ENCODE measurements around the gene TOR1B.

Gene TOR1B

DNA sequence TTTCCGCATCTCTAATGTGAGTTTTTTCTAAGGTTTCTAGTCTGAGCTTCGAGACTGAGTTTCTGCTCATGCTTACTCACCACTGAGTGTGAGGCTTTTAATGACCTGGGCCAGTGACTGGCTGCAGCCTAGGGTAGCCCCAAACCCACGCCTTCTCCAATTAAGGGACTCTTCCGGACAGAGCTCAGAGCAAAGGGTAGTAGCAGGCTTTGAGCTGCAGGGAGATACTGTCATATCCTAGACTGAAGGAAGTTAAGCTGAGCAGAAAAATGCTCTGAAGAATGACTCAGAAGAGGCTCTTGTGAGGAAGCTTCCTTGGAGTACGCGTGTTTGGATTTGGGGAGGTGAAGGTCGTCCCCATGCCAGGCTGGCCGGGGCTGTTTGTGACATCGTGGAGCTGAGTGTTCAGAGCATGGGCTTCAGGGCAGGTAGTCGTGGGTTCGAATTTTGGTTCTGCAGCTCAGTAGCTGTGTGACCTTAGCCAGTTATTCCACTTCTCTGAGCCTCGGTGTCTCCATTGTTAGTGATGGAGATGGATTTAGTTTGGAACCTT is 35.8 kb downstream of the TOR1B start:
- H3K27ac ChIP-seq (ENCODE audit: low read depth, low read length) = no peak overlapping the region
- no peaks in the 10 kb centered on the region for H3K9me3 ChIP-seq (ENCODE audit: control insufficient read depth in 1 of 2, low read length in 2 of 2)
- no peak overlapping the region for H3K4me3 ChIP-seq (ENCODE audit: low read depth in 1 of 2, low read length in 2 of 2)
- peaks cover 13 to 29% of the 10 kb centered on the region in 2 donors for H3K4me1 ChIP-seq (ENCODE audit: control insufficient read depth in 1 of 2, insufficient read depth in 2 of 2, low read length in 2 of 2)
- no peak overlapping the region for H3K9ac ChIP-seq (ENCODE audit: low read depth in 1 of 2, low read length in 2 of 2)
- H3K27me3 ChIP-seq (ENCODE audit: control insufficient read depth in 1 of 2, insufficient read depth in 2 of 2, low read length in 2 of 2) = no peaks in the 10 kb centered on the region
- H3K36me3 ChIP-seq (ENCODE audit: control insufficient read depth in 1 of 2, insufficient read depth in 2 of 2, low read length in 2 of 2) = no peaks in the 10 kb centered on the region

DNA sequence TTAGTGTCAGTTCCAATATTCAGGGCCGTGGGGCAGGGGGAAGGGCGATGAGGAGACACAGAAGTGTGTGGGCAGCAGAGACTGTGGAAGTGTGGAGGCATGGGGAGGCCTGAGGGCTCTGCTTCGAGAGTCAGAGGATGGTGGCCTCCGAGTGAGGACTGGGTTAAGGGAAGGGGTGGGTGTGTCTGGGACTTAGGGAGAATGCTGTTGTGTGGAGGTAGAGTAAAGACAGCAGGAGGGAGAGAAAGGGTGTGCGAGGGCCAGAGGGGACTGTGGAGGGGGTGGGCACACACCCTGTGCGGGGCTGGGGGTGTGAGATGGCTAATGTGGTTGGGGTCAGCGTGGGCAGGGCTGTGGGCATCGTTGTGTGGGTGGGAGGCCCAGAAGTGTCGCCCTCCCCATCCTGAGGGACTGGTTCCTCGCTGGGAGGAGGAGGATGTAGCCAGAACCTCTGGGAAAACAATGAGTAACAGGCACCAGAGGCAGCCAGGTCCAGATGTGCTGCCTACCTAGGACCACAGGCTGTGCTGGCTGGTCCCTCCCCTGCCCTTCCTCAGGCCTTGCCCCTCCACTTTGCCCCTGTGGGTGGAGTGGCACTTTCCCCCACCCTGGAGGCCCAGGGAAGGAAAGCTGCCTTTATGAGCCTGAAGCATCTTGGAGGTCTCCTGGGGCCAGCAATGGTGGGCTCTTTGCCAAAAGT is 36.5 kb downstream of the TOR1B start:
- Histone ChIP-seq H3K27ac (ENCODE audit: low read depth, low read length) (no peak overlapping the region), H3K9ac (ENCODE audit: low read depth in 1 of 2, low read length in 2 of 2) (no peak overlapping the region), H3K4me3 (ENCODE audit: low read depth in 1 of 2, low read length in 2 of 2) (no peak overlapping the region), H3K4me1 (ENCODE audit: control insufficient read depth in 1 of 2, insufficient read depth in 2 of 2, low read length in 2 of 2) (peaks cover 10 to 22% of the 10 kb centered on the region in 2 donors), H3K9me3 (ENCODE audit: control insufficient read depth in 1 of 2, low read length in 2 of 2) (no peaks in the 10 kb centered on the region), H3K27me3 (ENCODE audit: control insufficient read depth in 1 of 2, insufficient read depth in 2 of 2, low read length in 2 of 2) (no peaks in the 10 kb centered on the region), H3K36me3 (ENCODE audit: control insufficient read depth in 1 of 2, insufficient read depth in 2 of 2, low read length in 2 of 2) (no peaks in the 10 kb centered on the region)

DNA sequence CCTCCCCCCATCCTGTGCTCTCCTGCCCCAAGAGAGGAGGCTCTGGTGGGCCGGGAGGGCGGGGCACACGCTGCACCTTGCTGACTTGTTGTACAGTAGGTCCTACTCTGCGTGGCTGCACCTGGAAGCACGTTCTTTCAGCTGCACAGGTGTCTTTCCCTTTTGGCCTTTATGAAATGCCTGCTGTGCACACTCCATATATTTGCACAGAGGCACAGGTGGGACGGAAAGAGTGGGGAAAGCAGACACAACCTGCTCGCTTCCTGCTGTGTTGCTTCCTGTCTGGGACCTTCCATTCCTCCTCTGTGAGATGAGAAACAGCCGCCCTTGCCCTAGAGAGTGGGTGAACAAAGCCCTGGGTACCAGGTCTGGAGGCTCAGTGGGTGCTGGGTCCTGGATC is 37.0 kb downstream of the TOR1B start:
- H3K36me3 ChIP-seq (ENCODE audit: control insufficient read depth in 1 of 2, insufficient read depth in 2 of 2, low read length in 2 of 2) = no peaks in the 10 kb centered on the region
- no peak overlapping the region for H3K27ac ChIP-seq (ENCODE audit: low read depth, low read length)
- no peak overlapping the region for H3K9ac ChIP-seq (ENCODE audit: low read depth in 1 of 2, low read length in 2 of 2)

DNA sequence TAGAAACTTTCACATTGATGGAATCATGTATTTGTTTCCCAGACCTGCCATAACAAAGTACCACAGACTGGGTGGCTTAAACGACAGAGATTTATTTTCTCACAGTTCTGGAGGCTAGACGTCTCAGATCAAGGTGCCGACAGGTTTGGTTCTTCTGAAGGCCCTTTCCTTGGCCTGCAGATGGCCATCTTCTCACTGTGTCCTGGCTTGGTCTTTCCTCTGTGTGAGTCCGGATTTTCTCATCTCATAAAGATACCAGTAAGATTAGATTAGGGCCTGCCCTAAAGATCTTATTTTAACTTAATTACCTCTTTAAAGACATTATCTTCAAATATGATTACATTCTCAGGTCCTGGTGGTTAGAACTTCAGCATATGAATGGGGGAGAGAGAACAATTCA is 38.1 kb downstream of the TOR1B start:
- H3K9me3 ChIP-seq (ENCODE audit: control insufficient read depth in 1 of 2, low read length in 2 of 2) = no peaks in the 10 kb centered on the region
- H3K27ac ChIP-seq (ENCODE audit: low read depth, low read length) = no peak overlapping the region
- no peak overlapping the region for H3K4me3 ChIP-seq (ENCODE audit: low read depth in 1 of 2, low read length in 2 of 2)
- no peaks in the 10 kb centered on the region for H3K36me3 ChIP-seq (ENCODE audit: control insufficient read depth in 1 of 2, insufficient read depth in 2 of 2, low read length in 2 of 2)
- H3K4me1 ChIP-seq (ENCODE audit: control insufficient read depth in 1 of 2, insufficient read depth in 2 of 2, low read length in 2 of 2) = peaks cover 9 to 15% of the 10 kb centered on the region in 2 donors
- no peak overlapping the region for H3K9ac ChIP-seq (ENCODE audit: low read depth in 1 of 2, low read length in 2 of 2)
- no peaks in the 10 kb centered on the region for H3K27me3 ChIP-seq (ENCODE audit: control insufficient read depth in 1 of 2, insufficient read depth in 2 of 2, low read length in 2 of 2)

More for the DNA sequence above, 37.0 kb downstream of the TOR1B start:
- Histone ChIP-seq H3K9me3 (ENCODE audit: control insufficient read depth in 1 of 2, low read length in 2 of 2) (no peaks in the 10 kb centered on the region), H3K27me3 (ENCODE audit: control insufficient read depth in 1 of 2, insufficient read depth in 2 of 2, low read length in 2 of 2) (no peaks in the 10 kb centered on the region), H3K4me1 (ENCODE audit: control insufficient read depth in 1 of 2, insufficient read depth in 2 of 2, low read length in 2 of 2) (peaks cover 10 to 19% of the 10 kb centered on the region in 2 donors), H3K4me3 (ENCODE audit: low read depth in 1 of 2, low read length in 2 of 2) (no peak overlapping the region)

DNA sequence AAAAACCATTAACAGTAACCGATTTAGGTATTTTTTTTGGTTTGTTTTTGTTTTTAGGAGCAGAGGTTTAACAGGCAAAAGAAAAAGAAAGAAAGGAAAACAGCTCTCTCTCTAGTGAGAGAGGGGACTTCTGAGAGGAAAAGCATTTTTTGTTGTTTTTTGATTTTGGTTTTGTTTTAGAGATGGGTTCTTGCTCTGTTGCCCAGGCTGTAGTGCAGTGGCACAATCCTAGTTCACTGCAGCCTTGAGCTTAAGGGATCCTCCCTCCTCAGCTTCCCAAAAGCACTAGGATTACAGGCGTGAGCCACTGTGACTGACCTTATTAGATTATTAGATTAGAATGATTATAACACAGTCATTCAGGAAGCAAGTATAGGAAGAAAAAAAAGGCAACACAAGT is 42.4 kb downstream of the TOR1B start:
- Histone ChIP-seq H3K4me3 (ENCODE audit: low read depth in 1 of 2, low read length in 2 of 2) (no peak overlapping the region), H3K27ac (ENCODE audit: low read depth, low read length) (no peak overlapping the region), H3K36me3 (ENCODE audit: control insufficient read depth in 1 of 2, insufficient read depth in 2 of 2, low read length in 2 of 2) (peaks cover 0 to 3% of the 10 kb centered on the region in 2 donors), H3K9ac (ENCODE audit: low read depth in 1 of 2, low read length in 2 of 2) (no peak overlapping the region), H3K9me3 (ENCODE audit: control insufficient read depth in 1 of 2, low read length in 2 of 2) (no peaks in the 10 kb centered on the region), H3K4me1 (ENCODE audit: control insufficient read depth in 1 of 2, insufficient read depth in 2 of 2, low read length in 2 of 2) (no peaks in the 10 kb centered on the region), H3K27me3 (ENCODE audit: control insufficient read depth in 1 of 2, insufficient read depth in 2 of 2, low read length in 2 of 2) (no peaks in the 10 kb centered on the region)

DNA sequence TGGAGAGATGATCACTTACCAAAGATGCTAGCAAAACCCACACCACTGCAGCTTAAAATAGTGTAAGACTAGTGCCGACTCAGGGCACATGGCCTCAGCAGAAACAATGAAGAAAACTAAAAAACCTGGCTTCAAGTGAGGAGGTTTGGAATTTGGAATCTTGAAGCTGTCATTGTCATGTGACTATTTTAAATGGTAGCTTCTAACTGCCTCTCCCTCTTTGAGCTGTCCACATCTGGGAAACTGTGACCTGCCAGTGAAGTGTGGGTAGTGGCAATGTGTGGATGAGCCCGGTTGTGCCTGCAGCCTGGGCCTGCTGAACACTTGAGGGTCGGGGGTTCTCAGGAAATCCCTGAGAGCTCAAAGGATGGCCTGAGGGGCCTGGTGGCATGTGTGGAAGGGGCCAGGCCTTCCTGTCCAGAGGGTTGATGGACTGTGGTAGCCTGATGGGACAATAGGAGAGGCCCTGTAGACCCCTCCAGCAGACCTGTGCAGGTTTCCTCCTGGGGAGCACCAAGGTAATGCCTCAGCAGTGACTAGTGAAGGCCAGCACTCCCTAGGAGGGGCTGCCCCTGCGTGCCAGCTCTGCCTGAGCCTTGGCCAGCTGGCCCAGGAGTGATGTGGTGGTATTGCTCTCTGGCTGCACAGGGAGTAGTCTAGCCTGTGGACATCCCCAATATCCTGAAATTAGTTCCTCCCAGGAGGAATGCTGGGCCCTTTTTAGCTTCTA is 45.9 kb downstream of the TOR1B start:
- Histone ChIP-seq H3K27ac (ENCODE audit: low read depth, low read length) (no peak overlapping the region), H3K27me3 (ENCODE audit: control insufficient read depth in 1 of 2, insufficient read depth in 2 of 2, low read length in 2 of 2) (no peaks in the 10 kb centered on the region), H3K4me3 (ENCODE audit: low read depth in 1 of 2, low read length in 2 of 2) (no peak overlapping the region), H3K9ac (ENCODE audit: low read depth in 1 of 2, low read length in 2 of 2) (no peak overlapping the region), H3K9me3 (ENCODE audit: control insufficient read depth in 1 of 2, low read length in 2 of 2) (no peaks in the 10 kb centered on the region), H3K4me1 (ENCODE audit: control insufficient read depth in 1 of 2, insufficient read depth in 2 of 2, low read length in 2 of 2) (no peaks in the 10 kb centered on the region), H3K36me3 (ENCODE audit: control insufficient read depth in 1 of 2, insufficient read depth in 2 of 2, low read length in 2 of 2) (peaks cover 11 to 34% of the 10 kb centered on the region in 2 donors)

DNA sequence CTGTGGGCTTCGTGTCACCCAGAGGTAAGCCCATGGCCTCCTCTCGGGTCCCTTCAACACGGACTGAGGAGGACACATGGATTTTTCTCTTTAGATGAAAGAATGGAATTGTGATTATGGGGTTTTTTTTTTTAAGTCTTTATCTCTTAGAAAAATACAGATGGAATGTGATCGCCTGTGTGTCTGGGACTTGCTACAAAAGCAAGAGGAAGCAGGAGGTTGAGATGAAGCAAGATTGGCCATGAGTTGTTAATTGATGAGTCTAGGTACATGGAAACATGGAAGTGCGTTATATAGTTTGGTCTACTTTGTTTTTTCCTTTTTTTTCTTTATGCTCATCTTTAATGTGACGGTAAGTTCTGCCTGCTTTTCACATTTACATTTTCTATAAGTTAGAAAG is 46.9 kb downstream of the TOR1B start:
- H3K27me3 ChIP-seq (ENCODE audit: control insufficient read depth in 1 of 2, insufficient read depth in 2 of 2, low read length in 2 of 2) = no peaks in the 10 kb centered on the region
- H3K9ac ChIP-seq (ENCODE audit: low read depth in 1 of 2, low read length in 2 of 2) = no peak overlapping the region
- no peaks in the 10 kb centered on the region for H3K4me1 ChIP-seq (ENCODE audit: control insufficient read depth in 1 of 2, insufficient read depth in 2 of 2, low read length in 2 of 2)
- H3K9me3 ChIP-seq (ENCODE audit: control insufficient read depth in 1 of 2, low read length in 2 of 2) = no peaks in the 10 kb centered on the region
- peaks cover 11 to 44% of the 10 kb centered on the region in 2 donors for H3K36me3 ChIP-seq (ENCODE audit: control insufficient read depth in 1 of 2, insufficient read depth in 2 of 2, low read length in 2 of 2)
- H3K4me3 ChIP-seq (ENCODE audit: low read depth in 1 of 2, low read length in 2 of 2) = no peak overlapping the region
- no peak overlapping the region for H3K27ac ChIP-seq (ENCODE audit: low read depth, low read length)

DNA sequence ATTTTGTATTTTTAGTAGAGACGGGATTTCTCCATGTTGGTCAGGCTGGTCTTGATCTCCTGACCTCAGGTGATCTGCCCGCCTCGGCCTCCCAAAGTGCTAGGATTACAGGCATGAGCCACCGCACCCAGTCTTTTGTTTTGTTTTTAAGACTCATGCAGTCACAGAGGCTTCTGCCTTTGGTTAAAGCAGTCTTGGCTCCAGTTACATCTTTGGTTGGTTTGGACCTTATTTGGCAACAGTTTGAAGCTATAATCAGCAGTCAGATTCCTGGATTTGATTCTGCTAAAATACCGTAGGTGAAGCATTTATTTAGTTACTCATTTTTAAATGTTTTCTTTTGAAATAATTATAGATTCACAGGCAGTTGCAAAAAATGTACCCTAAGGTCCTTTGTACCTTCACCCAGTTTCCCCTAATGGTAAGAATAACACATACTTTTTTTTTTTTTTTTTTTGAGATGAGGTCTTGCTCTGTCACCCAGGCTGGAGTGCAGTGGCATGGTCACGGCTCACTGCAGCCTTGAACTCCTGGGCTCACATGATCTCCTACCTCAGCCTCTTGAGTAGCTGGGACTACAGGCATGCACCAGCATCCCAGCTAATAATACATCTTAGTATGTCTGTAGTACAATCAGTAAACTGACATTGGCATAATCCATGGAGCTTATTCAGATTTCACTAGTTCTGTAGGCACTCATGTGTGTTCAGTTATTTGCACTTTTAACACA is 48.0 kb downstream of the TOR1B start:
- Histone ChIP-seq H3K4me3 (ENCODE audit: low read depth in 1 of 2, low read length in 2 of 2) (no peak overlapping the region), H3K4me1 (ENCODE audit: control insufficient read depth in 1 of 2, insufficient read depth in 2 of 2, low read length in 2 of 2) (no peaks in the 10 kb centered on the region), H3K9me3 (ENCODE audit: control insufficient read depth in 1 of 2, low read length in 2 of 2) (no peaks in the 10 kb centered on the region), H3K27me3 (ENCODE audit: control insufficient read depth in 1 of 2, insufficient read depth in 2 of 2, low read length in 2 of 2) (no peaks in the 10 kb centered on the region), H3K27ac (ENCODE audit: low read depth, low read length) (no peak overlapping the region), H3K36me3 (ENCODE audit: control insufficient read depth in 1 of 2, insufficient read depth in 2 of 2, low read length in 2 of 2) (peaks cover 11 to 52% of the 10 kb centered on the region in 2 donors), H3K9ac (ENCODE audit: low read depth in 1 of 2, low read length in 2 of 2) (no peak overlapping the region)

DNA sequence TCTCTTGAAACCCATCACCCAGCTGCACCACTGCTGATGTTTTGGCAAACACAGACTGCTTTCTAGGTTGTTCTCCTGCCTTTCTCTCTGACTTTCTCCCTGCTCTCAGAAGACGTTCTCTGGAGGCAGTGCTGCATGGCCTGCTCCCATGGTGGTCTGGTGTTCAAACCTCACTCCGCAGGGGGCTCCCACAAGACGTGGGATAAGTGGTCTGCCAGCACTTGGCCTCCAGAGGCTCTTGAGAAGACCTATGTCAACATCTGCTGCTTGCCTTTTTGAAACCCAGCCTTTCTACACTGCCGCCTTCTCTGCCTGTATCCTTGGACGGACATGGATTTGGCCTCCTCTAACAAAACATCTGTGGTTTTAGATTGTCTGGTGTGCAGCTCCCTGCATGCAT is 48.8 kb downstream of the TOR1B start:
- no peak overlapping the region for H3K9ac ChIP-seq (ENCODE audit: low read depth in 1 of 2, low read length in 2 of 2)
- peaks cover 11 to 60% of the 10 kb centered on the region in 2 donors for H3K36me3 ChIP-seq (ENCODE audit: control insufficient read depth in 1 of 2, insufficient read depth in 2 of 2, low read length in 2 of 2)
- no peaks in the 10 kb centered on the region for H3K9me3 ChIP-seq (ENCODE audit: control insufficient read depth in 1 of 2, low read length in 2 of 2)
- H3K4me3 ChIP-seq (ENCODE audit: low read depth in 1 of 2, low read length in 2 of 2) = no peak overlapping the region
- no peak overlapping the region for H3K27ac ChIP-seq (ENCODE audit: low read depth, low read length)
- no peaks in the 10 kb centered on the region for H3K4me1 ChIP-seq (ENCODE audit: control insufficient read depth in 1 of 2, insufficient read depth in 2 of 2, low read length in 2 of 2)
- H3K27me3 ChIP-seq (ENCODE audit: control insufficient read depth in 1 of 2, insufficient read depth in 2 of 2, low read length in 2 of 2) = no peaks in the 10 kb centered on the region

DNA sequence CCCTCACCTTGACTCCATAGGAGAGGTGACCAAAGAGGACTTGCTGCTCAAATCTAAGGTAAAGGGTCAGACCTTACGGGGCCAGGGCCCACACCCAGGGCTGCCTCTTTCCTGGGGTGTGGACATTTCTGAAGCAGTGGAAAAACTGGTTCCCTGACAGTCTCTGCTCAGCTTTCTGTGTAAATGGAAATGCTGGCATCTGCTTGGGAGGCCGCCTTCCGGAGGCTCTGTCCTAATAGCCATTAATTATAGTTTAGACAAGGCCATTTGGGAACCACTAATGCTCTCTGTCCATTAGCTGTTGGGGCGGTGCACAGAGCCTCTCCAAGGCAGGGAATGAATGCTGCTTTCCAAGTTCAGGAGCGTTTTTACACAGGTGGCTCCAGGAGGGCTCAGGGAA is 49.6 kb downstream of the TOR1B start:
- H3K36me3 ChIP-seq (ENCODE audit: control insufficient read depth in 1 of 2, insufficient read depth in 2 of 2, low read length in 2 of 2) = peaks cover 11 to 66% of the 10 kb centered on the region in 2 donors
- no peaks in the 10 kb centered on the region for H3K9me3 ChIP-seq (ENCODE audit: control insufficient read depth in 1 of 2, low read length in 2 of 2)
- H3K4me1 ChIP-seq (ENCODE audit: control insufficient read depth in 1 of 2, insufficient read depth in 2 of 2, low read length in 2 of 2) = no peaks in the 10 kb centered on the region
- H3K9ac ChIP-seq (ENCODE audit: low read depth in 1 of 2, low read length in 2 of 2) = no peak overlapping the region
- no peak overlapping the region for H3K4me3 ChIP-seq (ENCODE audit: low read depth in 1 of 2, low read length in 2 of 2)
- no peaks in the 10 kb centered on the region for H3K27me3 ChIP-seq (ENCODE audit: control insufficient read depth in 1 of 2, insufficient read depth in 2 of 2, low read length in 2 of 2)
- H3K27ac ChIP-seq (ENCODE audit: low read depth, low read length) = no peak overlapping the region
